KMS-11 (cell line): ENCODE results near the gene MMRN2.
"Not testable (repeated sequence)": the region's sequence is repeated elsewhere in the genome, so short reads cannot be mapped to it uniquely, and the experiment has no call there.

ENCODE experiments used
- H2AFZ ChIP-seq: fragments of 200-600 bp; sonication (generic); 2 replicates; pipeline ENCODE4 v1.6.1; 2016; ENCODE audit warnings: antibody characterized with exemption, mixed run types, low read depth
- H3K27ac ChIP-seq: fragments of 200-600 bp; sonication (generic); 2 replicates; pipeline ENCODE4 v1.6.1; 2016; ENCODE audit warnings: mild to moderate bottlenecking, mixed run types
- H3K27me3 ChIP-seq: fragments of 200-600 bp; sonication (generic); 2 replicates; pipeline ENCODE4 v1.6.1; 2017; ENCODE audit warnings: mild to moderate bottlenecking, low read depth, mixed run types, moderate library complexity; ENCODE audit not compliant: insufficient read depth
- H3K36me3 ChIP-seq: fragments of 200-600 bp; sonication (generic); 2 replicates; pipeline ENCODE4 v1.6.1; 2017; ENCODE audit warnings: mild to moderate bottlenecking, mixed run types; ENCODE audit not compliant: insufficient read depth
- H3K4me1 ChIP-seq: fragments of 200-600 bp; sonication (generic); 2 replicates; pipeline ENCODE4 v1.6.1; 2016; ENCODE audit warnings: mild to moderate bottlenecking, low read depth, mixed run types; ENCODE audit not compliant: poor library complexity, severe bottlenecking
- H3K4me2 ChIP-seq: fragments of 200-600 bp; sonication (generic); 2 replicates; pipeline ENCODE4 v1.7.0; 2016; ENCODE audit warnings: mild to moderate bottlenecking, mixed run types
- H3K4me3 ChIP-seq: fragments of 200-600 bp; sonication (generic); IDR thresholded peaks from 2 replicates; pipeline ENCODE4 v1.6.1; 2017; ENCODE audit warnings: low read depth, low read length, mixed read lengths; ENCODE audit not compliant: insufficient read depth
- H3K79me2 ChIP-seq: fragments of 200-600 bp; sonication (generic); 2 replicates; pipeline ENCODE4 v1.6.1; 2016; ENCODE audit warnings: low read depth, mixed run types; ENCODE audit not compliant: insufficient read depth
- H3K9ac ChIP-seq: fragments of 200-600 bp; sonication (generic); 2 replicates; pipeline ENCODE4 v1.6.1; 2016; ENCODE audit warnings: mild to moderate bottlenecking, mixed run types
- H4K20me1 ChIP-seq: fragments of 200-600 bp; sonication (generic); 2 replicates; pipeline ENCODE4 v1.6.1; 2016; ENCODE audit warnings: mild to moderate bottlenecking, mixed run types; ENCODE audit not compliant: insufficient read depth
- CTCF ChIP-seq: fragments of 200-600 bp; sonication (generic); conservative IDR thresholded peaks from 2 replicates; pipeline ENCODE4 v1.6.1; 2017; ENCODE audit warnings: low read depth, mild to moderate bottlenecking, antibody characterized with exemption, low read length, moderate library complexity, mixed read lengths

MMRN2 gene

GRCh38 chr10:86957471-86958115, at the start of gene MMRN2:
Gene MMRN2 (minus strand): TSS chr10:86957615. CDS start chr10:86957541, 74 bp downstream.
- Histone ChIP-seq H3K4me2 (no peak within 1 kb of the TSS), H3K9ac (no peak within 1 kb of the TSS), H3K4me1 (peaks cover 7% of the 10 kb centered on the region), H3K4me3 (no peak within 1 kb of the TSS), H2AFZ (no peak within 1 kb of the TSS), H3K27me3 (no peaks in the 10 kb centered on the region), H3K36me3 (no peaks in the 10 kb centered on the region), H3K27ac (no peak within 1 kb of the TSS), H3K79me2 (no peaks in the 10 kb centered on the region), H4K20me1 (no peaks in the 10 kb centered on the region)
- no peak for TF ChIP-seq CTCF

- not testable (repeated sequence) for H2AFZ ChIP-seq, H3K27me3 ChIP-seq, H3K27ac ChIP-seq
Observed at GRCh38 chr10:87007124-87007523, 49.7 kb upstream of the MMRN2 start.

GRCh38 chr10:87000491-87000890, 43.1 kb upstream of the MMRN2 start:
- Histone ChIP-seq H3K4me1 (no peaks in the 10 kb centered on the region), H3K27ac (no peak overlapping the region), H2AFZ (no peak overlapping the region), H3K36me3 (no peaks in the 10 kb centered on the region), H3K4me3 (no peak overlapping the region), H3K4me2 (no peak overlapping the region), H4K20me1 (no peaks in the 10 kb centered on the region), H3K9ac (no peak overlapping the region), H3K79me2 (no peaks in the 10 kb centered on the region), H3K27me3 (no peaks in the 10 kb centered on the region; the same call in 1 of the 2 replicates)
- TF ChIP-seq CTCF, result no peak

More at GRCh38 chr10:87007124-87007523, 49.7 kb upstream of the MMRN2 start:
- not testable (repeated sequence) for H3K4me1 ChIP-seq, H4K20me1 ChIP-seq, H3K36me3 ChIP-seq, H3K79me2 ChIP-seq, H3K4me3 ChIP-seq, H3K4me2 ChIP-seq, H3K9ac ChIP-seq

GRCh38 chr10:86999802-87000403, 42.5 kb upstream of the MMRN2 start:
- not testable (repeated sequence) for H3K79me2 ChIP-seq, H3K36me3 ChIP-seq, H4K20me1 ChIP-seq, H3K9ac ChIP-seq, H3K4me2 ChIP-seq, H3K4me3 ChIP-seq, H2AFZ ChIP-seq, H3K27me3 ChIP-seq, H3K4me1 ChIP-seq, H3K27ac ChIP-seq

- H3K9ac ChIP-seq, result no peak overlapping the region
- no peaks in the 10 kb centered on the region for H3K4me1 ChIP-seq
- no peak overlapping the region for H3K4me3 ChIP-seq
- H3K79me2 ChIP-seq, result no peaks in the 10 kb centered on the region
- no peak for TF ChIP-seq CTCF
- H3K36me3 ChIP-seq, result no peaks in the 10 kb centered on the region
- H3K27me3 ChIP-seq, result no peaks in the 10 kb centered on the region; the same call in 1 of the 2 replicates
- H2AFZ ChIP-seq, result no peak overlapping the region
- no peak overlapping the region for H3K27ac ChIP-seq
- no peak overlapping the region for H3K4me2 ChIP-seq
- no peaks in the 10 kb centered on the region for H4K20me1 ChIP-seq
Observed at GRCh38 chr10:86992929-86993328, 35.5 kb upstream of the MMRN2 start.
